Measurements from ENCODE around the gene HMGN5.

Gene HMGN5

GRCh38 chrX:81120936-81121371, 80.8 kb downstream of the HMGN5 start:
- in situ Hi-C loops (cut with HindIII; ENCODE audit: low sequenced_read_pairs): no loop called here

- in situ Hi-C loops (cut with HindIII; ENCODE audit: low sequenced_read_pairs): no loop called here
Observed at GRCh38 chrX:81120258-81120935, 81.3 kb downstream of the HMGN5 start.

- in situ Hi-C loops (cut with HindIII; ENCODE audit: low sequenced_read_pairs): no loop called here
Observed at GRCh38 chrX:81114757-81115156, 87.0 kb downstream of the HMGN5 start.

GRCh38 chrX:81110286-81110685, 91.4 kb downstream of the HMGN5 start:
- in situ Hi-C loops (cut with HindIII; ENCODE audit: low sequenced_read_pairs): no loop called here

GRCh38 chrX:81082649-81083048, 119.1 kb downstream of the HMGN5 start:
- in situ Hi-C loops (cut with HindIII; ENCODE audit: low sequenced_read_pairs): no loop called here
